Omental fat pad (tissue), 4 donors: ENCODE measurements around the gene PARN. TPM values are rescaled to one million over a fixed set of nuclear protein-coding genes. Genes with fewer than 3 reads are reported as not detected.

Experiments
- ATAC-seq: fragments of 150-250 bp; one replicate; pipeline ENCODE4 v1.9.1; 2016; ENCODE audit warnings: mild to moderate bottlenecking, moderate library complexity; ENCODE audit not compliant: low FRiP score
- DNase-seq: peaks from one replicate; pipeline ENCODE4 v3.0.0-alpha.2; 2019; ENCODE audit warnings: low spot score
- small RNA-seq: library from RNA; depleted of rRNA; stranded (forward); fragments of <200 nt; gene quantifications from one replicate; pipeline ENCODE3, GENCODE V24; 2016
- total RNA-seq, 4 donors: library from RNA; depleted of rRNA; stranded (reverse); fragments of >200 nt; gene quantifications; one replicate each; pipeline ENCODE4 v1.1.0, GENCODE V29; 2016
- TF ChIP-seq, protein P1 (sequence below), 3 donors: fragments of 450-650 bp; IDR thresholded peaks; one replicate each; pipeline ENCODE4 v1.5.1; 2016 to 2017; ENCODE audit warnings: antibody characterized with exemption in 3 of 3, mild to moderate bottlenecking in 3 of 3, moderate library complexity in 2 of 3

PARN gene
- total RNA-seq, 4 donors from 2014 or later, result 23.0 to 34.8 (median 26.4) TPM

DNA sequence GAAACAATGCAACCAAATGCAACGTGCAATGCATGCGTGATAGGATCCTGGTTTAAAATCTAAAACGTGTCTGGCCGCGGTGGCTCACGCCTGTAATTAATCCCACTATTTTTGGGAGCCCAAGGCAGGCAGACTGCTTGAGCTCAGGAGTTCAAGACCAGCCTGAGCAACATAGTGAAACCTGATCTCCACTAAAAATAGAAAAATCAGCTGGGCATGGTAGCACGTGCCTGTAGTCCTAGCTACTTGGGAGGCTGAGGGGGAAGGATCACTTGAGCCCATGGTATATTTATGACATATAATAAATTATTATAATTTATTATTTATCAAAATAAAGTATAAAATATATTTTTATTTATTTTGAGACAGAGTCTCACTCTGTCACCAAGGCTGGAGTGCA lies 241.8 kb downstream of the PARN start:
- ATAC-seq (no peak), DNase-seq (no peak)
- TF ChIP-seq, protein P1, sequence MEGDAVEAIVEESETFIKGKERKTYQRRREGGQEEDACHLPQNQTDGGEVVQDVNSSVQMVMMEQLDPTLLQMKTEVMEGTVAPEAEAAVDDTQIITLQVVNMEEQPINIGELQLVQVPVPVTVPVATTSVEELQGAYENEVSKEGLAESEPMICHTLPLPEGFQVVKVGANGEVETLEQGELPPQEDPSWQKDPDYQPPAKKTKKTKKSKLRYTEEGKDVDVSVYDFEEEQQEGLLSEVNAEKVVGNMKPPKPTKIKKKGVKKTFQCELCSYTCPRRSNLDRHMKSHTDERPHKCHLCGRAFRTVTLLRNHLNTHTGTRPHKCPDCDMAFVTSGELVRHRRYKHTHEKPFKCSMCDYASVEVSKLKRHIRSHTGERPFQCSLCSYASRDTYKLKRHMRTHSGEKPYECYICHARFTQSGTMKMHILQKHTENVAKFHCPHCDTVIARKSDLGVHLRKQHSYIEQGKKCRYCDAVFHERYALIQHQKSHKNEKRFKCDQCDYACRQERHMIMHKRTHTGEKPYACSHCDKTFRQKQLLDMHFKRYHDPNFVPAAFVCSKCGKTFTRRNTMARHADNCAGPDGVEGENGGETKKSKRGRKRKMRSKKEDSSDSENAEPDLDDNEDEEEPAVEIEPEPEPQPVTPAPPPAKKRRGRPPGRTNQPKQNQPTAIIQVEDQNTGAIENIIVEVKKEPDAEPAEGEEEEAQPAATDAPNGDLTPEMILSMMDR (IDR thresholded peaks at IDR 0.05), result no peak

DNA sequence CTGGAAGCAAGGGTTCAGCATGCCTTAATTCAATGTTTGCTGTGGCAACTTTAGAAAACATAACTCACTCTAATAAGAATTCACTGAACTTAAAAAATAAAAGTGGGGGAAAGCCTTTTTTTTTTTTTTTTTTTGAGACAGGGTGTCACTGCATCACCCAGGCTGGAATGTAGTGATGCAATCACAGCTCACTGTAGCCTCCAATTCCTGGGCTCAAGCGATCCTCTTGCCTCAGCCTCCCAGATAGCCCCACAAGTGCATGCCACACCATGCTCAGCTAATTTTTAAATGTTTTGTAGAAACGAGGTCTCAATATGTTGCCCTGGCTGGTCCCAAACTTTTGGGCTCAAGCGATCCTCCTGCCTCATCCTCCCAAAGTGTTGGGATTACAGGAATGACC lies 243.9 kb downstream of the PARN start:
- TF ChIP-seq, protein P1 (IDR thresholded peaks at IDR 0.05), result no peak
- DNase-seq, result no peak
- ATAC-seq, result no peak

Small RNA genes lying within 50 kb of the gene (small RNA-seq; reads per million reads assigned to genes)
- not detected for gene RN7SL274P
- gene RNU7-125P, result not detected

Other genes starting within 250 kb of the PARN start
- gene BFAR, start 2.7 kb upstream of the PARN start, total RNA-seq, result 10 to 100 TPM; 47.3 to 73.0 (median 61.5) TPM
- not detected for gene PLA2G10, start 64.0 kb upstream of the PARN start, total RNA-seq
- gene NPIPA3, start 73.2 kb upstream of the PARN start, total RNA-seq, result 1 to 10 TPM in 1 of 4 donors, under 1 TPM in 1, not detected in 2; 0.46 to 2.3 TPM
- gene NPIPA2, start 112.3 kb upstream of the PARN start, total RNA-seq, result 1 to 10 TPM in 1 of 4 donors, not detected in 3; 2.3 TPM
- 10 to 100 TPM; 28.2 to 74.2 (median 39.6) TPM for gene NOMO1, start 203.5 kb upstream of the PARN start, total RNA-seq